Activated CD4-positive, alpha-beta T cell treated with anti-CD3 and anti-CD28 coated beads, Interleukin-2, amount 10 ng/mL, durations not matched to agents 24 days and 14 days (primary cell): Measurements from ENCODE around the gene ACO2. TPM values are rescaled to one million over a fixed set of nuclear protein-coding genes. Genes with fewer than 3 reads are reported as not detected.

Experiments
- DNase-seq: peaks from one replicate; pipeline ENCODE4 v3.0.0; 2022
- H3K27ac Mint-ChIP-seq: one replicate; pipeline ENCODE4 v1.8.0; 2022; ENCODE audit warnings: mild to moderate bottlenecking, mixed read lengths
- H3K27me3 Mint-ChIP-seq: one replicate; pipeline ENCODE4 v1.8.0; 2022; ENCODE audit warnings: mixed read lengths
- H3K36me3 Mint-ChIP-seq: one replicate; pipeline ENCODE4 v1.8.0; 2022; ENCODE audit warnings: low read depth, mild to moderate bottlenecking, mixed read lengths
- H3K4me1 Mint-ChIP-seq: one replicate; pipeline ENCODE4 v1.8.0; 2021; ENCODE audit warnings: mixed read lengths
- H3K4me3 Mint-ChIP-seq: one replicate; pipeline ENCODE4 v1.8.0; 2022; ENCODE audit warnings: mild to moderate bottlenecking, moderate library complexity, mixed read lengths
- H3K9me3 Mint-ChIP-seq: one replicate; pipeline ENCODE4 v1.8.0; 2021; ENCODE audit warnings: mixed read lengths
- intact Hi-C: fragments of 100-400 bp; cut with micrococcal nuclease; formaldehyde crosslinking; loops from one replicate; pipeline ENCODE4 v1.15.1; 2023
- total RNA-seq: library from RNA; stranded (reverse); gene quantifications from 2 replicates; pipeline ENCODE4 v1.2.3, GENCODE V29; 2022

ACO2 gene
- total RNA-seq, 1 donor from 2014 or later, result 104 TPM

DNA sequence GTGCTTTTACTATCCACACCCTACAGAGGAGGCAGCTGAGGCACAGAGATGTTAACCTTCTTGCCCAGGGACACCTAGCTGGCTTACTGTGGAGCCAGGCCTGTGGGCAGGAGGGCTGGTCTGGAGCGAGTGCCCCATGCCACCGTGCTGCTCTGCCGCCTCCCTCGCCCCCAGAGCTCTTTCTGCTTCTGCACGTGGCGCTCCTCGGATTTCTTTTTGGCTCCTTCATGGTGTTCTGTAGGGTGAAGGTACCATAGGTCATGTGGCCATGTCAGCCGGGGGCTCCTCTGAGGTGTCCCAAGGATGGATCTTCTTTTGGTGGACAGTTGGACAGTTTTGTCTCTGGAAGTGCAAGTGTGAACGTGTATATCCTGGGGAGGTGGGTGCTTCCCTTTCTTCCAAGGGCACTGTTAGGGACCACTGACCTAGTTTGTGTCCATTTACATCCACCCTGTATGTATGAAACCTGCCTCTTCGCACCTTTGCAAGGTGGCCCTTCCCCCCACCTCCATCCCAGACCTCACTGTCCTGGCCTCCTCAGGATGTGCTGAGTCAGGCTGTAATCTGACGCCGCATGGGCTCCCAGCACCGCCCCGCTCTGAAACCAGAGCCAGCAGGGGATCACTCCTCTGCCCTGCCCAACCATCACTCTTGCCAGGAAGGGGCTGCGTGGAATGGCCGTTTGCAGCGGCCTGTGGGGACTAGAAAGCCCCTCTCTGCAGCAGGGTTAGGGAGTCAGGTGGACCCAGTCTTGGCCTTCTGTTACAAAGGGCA lies 43.7 kb downstream of the ACO2 start:
- Mint-ChIP-seq H3K27ac (no peak overlapping the region), H3K9me3 (no peaks in the 10 kb centered on the region), H3K27me3 (no peaks in the 10 kb centered on the region), H3K4me3 (no peak overlapping the region), H3K36me3 (peaks cover 39% of the 10 kb centered on the region), H3K4me1 (peaks cover 5% of the 10 kb centered on the region)
- intact Hi-C loops, result no loop called here
- DNase-seq, result no peak

- H3K4me3 Mint-ChIP-seq, result no peak overlapping the region
- no peak overlapping the region for H3K27ac Mint-ChIP-seq
- H3K27me3 Mint-ChIP-seq, result no peaks in the 10 kb centered on the region
- peaks cover 5% of the 10 kb centered on the region for H3K4me1 Mint-ChIP-seq
- intact Hi-C loops, result no loop called here
- no peaks in the 10 kb centered on the region for H3K9me3 Mint-ChIP-seq
- no peak for DNase-seq
- peaks cover 32% of the 10 kb centered on the region for H3K36me3 Mint-ChIP-seq
These were observed 44.5 kb downstream of the ACO2 start for GRCh38 chr22:41513391-41513790.

- intact Hi-C loops, result no loop called here
- no peak overlapping the region for H3K4me3 Mint-ChIP-seq
- H3K36me3 Mint-ChIP-seq, result peaks cover 29% of the 10 kb centered on the region
- no peak overlapping the region for H3K27ac Mint-ChIP-seq
- no peak for DNase-seq
- no peaks in the 10 kb centered on the region for H3K9me3 Mint-ChIP-seq
- H3K4me1 Mint-ChIP-seq, result peaks cover 5% of the 10 kb centered on the region
- no peaks in the 10 kb centered on the region for H3K27me3 Mint-ChIP-seq
These were observed 47.5 kb downstream of the ACO2 start for GRCh38 chr22:41516462-41516861.

DNA sequence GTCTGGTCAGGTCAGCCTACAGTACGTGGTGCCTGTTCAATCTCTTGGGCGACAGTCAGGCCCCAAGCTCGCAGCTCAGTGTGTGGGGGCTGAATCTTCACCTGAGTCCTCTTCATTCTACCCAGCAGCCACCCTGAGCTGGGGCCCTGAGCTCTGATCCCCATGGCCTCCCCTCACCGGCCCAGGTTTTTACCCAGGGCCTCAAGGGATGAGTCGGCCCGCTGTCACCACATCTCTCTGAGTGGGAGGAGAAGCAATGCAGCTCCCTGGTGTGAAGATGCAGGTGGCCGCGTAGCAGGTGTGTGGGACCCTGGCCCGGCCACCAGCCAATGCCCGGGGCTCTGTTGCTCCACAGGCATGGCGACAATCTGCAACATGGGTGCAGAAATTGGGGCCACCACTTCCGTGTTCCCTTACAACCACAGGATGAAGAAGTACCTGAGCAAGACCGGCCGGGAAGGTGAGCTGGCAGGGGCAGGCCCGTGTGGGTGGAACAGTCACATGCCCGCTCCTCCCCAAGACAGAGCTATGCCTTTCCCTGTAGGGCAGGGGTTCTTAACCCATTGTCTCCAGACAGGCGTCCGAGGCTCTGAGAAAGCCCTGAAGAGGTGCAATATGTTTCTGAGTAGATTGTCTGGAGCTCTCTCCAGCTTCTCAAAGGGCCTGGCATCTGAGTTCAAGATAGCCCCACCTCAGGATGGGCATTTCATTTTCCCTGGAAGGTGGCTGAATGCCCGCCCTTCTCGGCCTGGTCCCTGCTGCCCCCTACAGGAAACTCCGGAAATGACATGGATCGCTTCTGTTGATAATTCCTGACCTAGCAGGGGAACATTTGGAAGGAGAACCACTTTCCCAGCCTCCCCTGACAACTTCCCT lies 48.5 kb downstream of the ACO2 start:
- DNase-seq, result peak; percentile 78
- Mint-ChIP-seq H3K36me3 (peaks cover 27% of the 10 kb centered on the region), H3K9me3 (no peaks in the 10 kb centered on the region), H3K27me3 (no peaks in the 10 kb centered on the region), H3K27ac (no peak overlapping the region), H3K4me1 (peaks cover 5% of the 10 kb centered on the region), H3K4me3 (no peak overlapping the region)
- intact Hi-C loops, result loop anchor here (1.0 kb wide), 1 partner anchor 114 kb away; no protein-coding TSS in a partner anchor

DNA sequence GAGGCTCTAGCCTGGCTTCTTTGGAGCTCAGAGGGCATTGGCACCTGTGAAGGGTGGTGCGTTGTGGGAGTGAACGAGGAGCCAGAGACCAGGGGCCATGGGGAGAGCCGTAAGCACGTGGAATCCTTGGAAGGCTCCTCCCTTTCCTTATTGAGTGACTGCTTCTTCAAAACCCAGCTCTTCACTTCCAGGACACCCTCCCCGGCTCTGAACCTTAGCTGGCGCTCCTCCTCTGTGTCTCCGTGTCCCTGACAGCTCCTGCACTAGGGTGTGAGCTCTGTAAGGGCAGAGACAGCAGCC lies 49.1 kb downstream of the ACO2 start:
- no peak for DNase-seq
- H3K9me3 Mint-ChIP-seq, result no peaks in the 10 kb centered on the region
- H3K27ac Mint-ChIP-seq, result no peak overlapping the region
- peaks cover 26% of the 10 kb centered on the region for H3K36me3 Mint-ChIP-seq
- peaks cover 5% of the 10 kb centered on the region for H3K4me1 Mint-ChIP-seq
- H3K27me3 Mint-ChIP-seq, result no peaks in the 10 kb centered on the region
- intact Hi-C loops, result no loop called here
- no peak overlapping the region for H3K4me3 Mint-ChIP-seq

- intact Hi-C loops, result no loop called here
- H3K36me3 Mint-ChIP-seq, result peaks cover 25% of the 10 kb centered on the region
- no peaks in the 10 kb centered on the region for H3K9me3 Mint-ChIP-seq
- no peak overlapping the region for H3K4me3 Mint-ChIP-seq
- H3K27me3 Mint-ChIP-seq, result no peaks in the 10 kb centered on the region
- no peak for DNase-seq
- H3K27ac Mint-ChIP-seq, result no peak overlapping the region
- peaks cover 15% of the 10 kb centered on the region for H3K4me1 Mint-ChIP-seq
These were observed 52.2 kb downstream of the ACO2 start for GRCh38 chr22:41521126-41521525.

DNA sequence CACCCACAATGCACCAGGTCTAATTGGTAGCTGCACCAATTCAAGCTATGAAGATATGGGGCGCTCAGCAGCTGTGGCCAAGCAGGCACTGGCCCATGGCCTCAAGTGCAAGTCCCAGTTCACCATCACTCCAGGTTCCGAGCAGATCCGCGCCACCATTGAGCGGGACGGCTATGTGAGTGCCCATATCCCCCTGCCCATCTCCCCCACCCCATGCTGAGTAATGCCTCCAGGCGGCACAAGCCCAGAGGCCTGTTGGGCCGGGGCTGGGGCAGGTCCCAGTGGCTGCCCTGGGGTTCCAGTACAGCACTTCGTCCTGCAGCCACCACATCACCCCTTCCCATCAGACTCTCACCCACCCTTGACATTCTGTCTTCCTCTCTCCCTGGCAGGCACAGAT lies 53.9 kb downstream of the ACO2 start:
- peaks cover 22% of the 10 kb centered on the region for H3K36me3 Mint-ChIP-seq
- DNase-seq, result no peak
- H3K4me1 Mint-ChIP-seq, result peaks cover 10% of the 10 kb centered on the region

DNA sequence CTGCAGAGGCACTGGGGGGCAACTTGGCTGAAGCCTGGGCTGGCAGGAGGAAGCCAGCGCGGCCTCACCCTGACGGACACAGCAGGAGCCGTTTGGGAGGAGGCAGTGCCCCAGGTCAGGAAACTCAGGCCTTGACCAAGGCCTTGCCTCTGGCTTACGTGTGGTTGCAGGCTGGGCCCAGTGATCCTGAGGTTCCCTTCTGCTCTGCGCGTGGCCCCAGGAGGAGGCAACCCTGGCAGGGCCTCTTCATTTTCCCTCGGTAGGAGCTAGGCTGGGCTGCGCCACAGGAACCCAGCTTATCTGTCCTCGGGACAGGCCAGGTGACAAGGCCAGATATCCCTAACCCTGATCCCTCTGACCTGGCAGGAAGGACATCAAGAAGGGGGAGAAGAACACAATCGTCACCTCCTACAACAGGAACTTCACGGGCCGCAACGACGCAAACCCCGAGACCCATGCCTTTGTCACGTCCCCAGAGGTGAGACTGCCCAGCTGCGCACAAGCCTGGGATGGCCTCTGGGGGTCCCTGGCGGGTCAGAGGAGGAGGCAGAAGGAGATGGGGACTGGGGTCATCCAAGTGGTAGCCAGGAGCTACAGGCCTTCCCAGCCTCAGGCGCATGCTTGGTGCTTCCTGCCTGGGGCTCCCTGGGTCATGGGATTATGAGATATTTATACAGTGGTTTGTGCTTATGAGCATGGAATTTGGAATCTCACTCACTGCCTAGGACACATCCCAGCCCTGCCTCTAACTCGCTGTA lies 54.7 kb downstream of the ACO2 start:
- Mint-ChIP-seq H3K4me1 (peaks cover 10% of the 10 kb centered on the region), H3K9me3 (no peaks in the 10 kb centered on the region), H3K27ac (no peak overlapping the region), H3K36me3 (peaks cover 29% of the 10 kb centered on the region), H3K27me3 (no peaks in the 10 kb centered on the region), H3K4me3 (no peak overlapping the region)
- DNase-seq, result no peak
- intact Hi-C loops, result no loop called here

More for the DNA sequence above, 53.9 kb downstream of the ACO2 start:
- Mint-ChIP-seq H3K27me3 (no peaks in the 10 kb centered on the region), H3K9me3 (no peaks in the 10 kb centered on the region), H3K27ac (peak overlapping the region; percentile 24), H3K4me3 (no peak overlapping the region)
- intact Hi-C loops, result no loop called here

GRCh38 chr22:41524251-41524661 lies 55.3 kb downstream of the ACO2 start:
- H3K27me3 Mint-ChIP-seq, result no peaks in the 10 kb centered on the region
- peaks cover 10% of the 10 kb centered on the region for H3K4me1 Mint-ChIP-seq
- H3K4me3 Mint-ChIP-seq, result no peak overlapping the region
- peaks cover 32% of the 10 kb centered on the region for H3K36me3 Mint-ChIP-seq
- no peak for DNase-seq
- intact Hi-C loops, result no loop called here
- no peaks in the 10 kb centered on the region for H3K9me3 Mint-ChIP-seq
- H3K27ac Mint-ChIP-seq, result no peak overlapping the region

DNA sequence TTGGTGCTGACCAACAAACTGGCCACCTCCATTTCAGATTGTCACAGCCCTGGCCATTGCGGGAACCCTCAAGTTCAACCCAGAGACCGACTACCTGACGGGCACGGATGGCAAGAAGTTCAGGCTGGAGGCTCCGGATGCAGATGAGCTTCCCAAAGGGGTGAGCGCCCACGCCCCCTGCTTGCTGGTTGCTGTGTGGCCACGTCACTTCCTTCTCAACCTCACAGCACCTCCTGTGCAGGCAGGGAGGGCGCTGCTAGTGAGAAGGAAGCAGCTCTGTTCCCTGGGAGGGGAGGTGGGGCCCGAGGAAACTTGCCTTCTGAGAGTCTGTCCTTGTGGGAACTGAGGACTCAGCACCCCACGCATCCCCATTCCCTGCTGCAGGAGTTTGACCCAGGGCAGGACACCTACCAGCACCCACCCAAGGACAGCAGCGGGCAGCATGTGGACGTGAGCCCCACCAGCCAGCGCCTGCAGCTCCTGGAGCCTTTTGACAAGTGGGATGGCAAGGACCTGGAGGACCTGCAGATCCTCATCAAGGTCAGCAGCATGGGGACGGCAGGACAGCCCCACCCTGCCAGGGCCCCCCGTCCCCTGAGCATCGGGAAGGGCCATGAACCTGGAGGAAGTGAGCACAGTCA lies 56.0 kb downstream of the ACO2 start:
- H3K4me1 Mint-ChIP-seq, result peaks cover 10% of the 10 kb centered on the region
- H3K36me3 Mint-ChIP-seq, result peaks cover 32% of the 10 kb centered on the region
- peak; percentile 90 for DNase-seq
- intact Hi-C loops, result no loop called here
- no peak overlapping the region for H3K4me3 Mint-ChIP-seq
- peak overlapping the region; percentile 60 for H3K27ac Mint-ChIP-seq
- H3K27me3 Mint-ChIP-seq, result no peaks in the 10 kb centered on the region
- no peaks in the 10 kb centered on the region for H3K9me3 Mint-ChIP-seq

GRCh38 chr22:41525450-41526225 lies 56.7 kb downstream of the ACO2 start:
- intact Hi-C loops, result loop anchor here (1.0 kb wide), 1 partner anchor 122 kb away; no protein-coding TSS in a partner anchor

GRCh38 chr22:41526226-41526829 lies 57.4 kb downstream of the ACO2 start:
- peaks cover 35% of the 10 kb centered on the region for H3K36me3 Mint-ChIP-seq
- H3K9me3 Mint-ChIP-seq, result no peaks in the 10 kb centered on the region
- H3K4me3 Mint-ChIP-seq, result no peak overlapping the region
- DNase-seq, result no peak
- no peaks in the 10 kb centered on the region for H3K27me3 Mint-ChIP-seq
- intact Hi-C loops, result loop anchor here (1.0 kb wide), 1 partner anchor 123 kb away; no protein-coding TSS in a partner anchor
- peak overlapping the region; percentile 37 for H3K27ac Mint-ChIP-seq
- peaks cover 10% of the 10 kb centered on the region for H3K4me1 Mint-ChIP-seq

More at GRCh38 chr22:41525450-41526225, 56.7 kb downstream of the ACO2 start:
- Mint-ChIP-seq H3K4me1 (peaks cover 10% of the 10 kb centered on the region), H3K27ac (peak overlapping the region; percentile 60), H3K36me3 (peaks cover 37% of the 10 kb centered on the region), H3K4me3 (no peak overlapping the region), H3K27me3 (no peaks in the 10 kb centered on the region), H3K9me3 (no peaks in the 10 kb centered on the region)
- no peak for DNase-seq
